Fibroblast of lung (primary cell): ENCODE results near the gene N4BP3. TPM values are rescaled to one million over a fixed set of nuclear protein-coding genes. Genes with fewer than 3 reads are reported as not detected.
"Not testable (repeated sequence)": the region's sequence is repeated elsewhere in the genome, so short reads cannot be mapped to it uniquely, and the experiment has no call there.

Source experiments
- DNase-seq, 2 donors: peaks; one replicate each; pipeline versions ENCODE4 v3.0.0 to v3.0.0-alpha.2; 2010; ENCODE audit warnings: low read depth in 2 of 2
- H2AFZ ChIP-seq: 2 replicates; pipeline ENCODE4 v1.5.1; 2012; ENCODE audit warnings: low read length, control low read depth, inconsistent platforms
- H3K27ac ChIP-seq: 2 replicates; pipeline ENCODE4 v1.5.1; 2011; ENCODE audit warnings: low read length, control low read depth; ENCODE audit not compliant: insufficient read depth
- H3K27me3 ChIP-seq: 2 replicates; pipeline ENCODE4 v1.5.1; 2011; ENCODE audit warnings: mild to moderate bottlenecking, low read length; ENCODE audit not compliant: control insufficient read depth, insufficient read depth
- H3K36me3 ChIP-seq: 2 replicates; pipeline ENCODE4 v1.5.1; 2011; ENCODE audit warnings: low read length; ENCODE audit not compliant: control insufficient read depth, insufficient read depth
- H3K4me1 ChIP-seq: 2 replicates; pipeline ENCODE4 v1.5.1; 2011; ENCODE audit warnings: low read length; ENCODE audit not compliant: control insufficient read depth, insufficient read depth; ENCODE audit errors: extremely low read depth
- H3K4me2 ChIP-seq: 2 replicates; pipeline ENCODE4 v1.5.1; 2011; ENCODE audit warnings: low read length, control low read depth; ENCODE audit not compliant: insufficient read depth; ENCODE audit errors: extremely low read depth
- H3K4me3 ChIP-seq, 4 experiments: fragments of 200-600 bp in 1 of 4; sonication (generic) in 1 of 4; replicated peaks in 1 of 4; 2 replicates each; pipeline ENCODE4 v1.5.1; 2011 to 2016; ENCODE audit warnings: low read length in 4 of 4, low read depth in 3 of 4, mild to moderate bottlenecking in 3 of 4, control low read depth in 2 of 4, inconsistent platforms in 1 of 4, mixed read lengths in 1 of 4; ENCODE audit not compliant: insufficient read depth in 1 of 4; ENCODE audit errors: control extremely low read depth in 1 of 4
- H3K79me2 ChIP-seq: 2 replicates; pipeline ENCODE4 v1.5.1; 2012; ENCODE audit warnings: mild to moderate bottlenecking, low read length, inconsistent platforms; ENCODE audit not compliant: control insufficient read depth, insufficient read depth
- H3K9ac ChIP-seq: 2 replicates; pipeline ENCODE4 v1.5.1; 2011; ENCODE audit warnings: mild to moderate bottlenecking, low read length, control low read depth; ENCODE audit not compliant: insufficient read depth
- H3K9me3 ChIP-seq: 2 replicates; pipeline ENCODE4 v1.5.1; 2012; ENCODE audit warnings: low read depth, low read length; ENCODE audit not compliant: control insufficient read depth, insufficient read depth
- H4K20me1 ChIP-seq: 2 replicates; pipeline ENCODE4 v1.5.1; 2011; ENCODE audit warnings: low read length; ENCODE audit not compliant: control insufficient read depth, insufficient read depth; ENCODE audit errors: extremely low read depth
- EZH2 ChIP-seq: IDR thresholded peaks from 2 replicates; pipeline ENCODE4 v1.5.1; 2012; ENCODE audit warnings: low read length, control low read depth, mild to moderate bottlenecking; ENCODE audit errors: missing control alignments
- polyA plus RNA-seq, 2 donors: library from polyadenylated mRNA; depleted of rRNA in 1 of 2; stranded (reverse) in 1 of 2; unstranded in 1 of 2; fragments of >200 nt; gene quantifications; 2 replicates each; pipeline ENCODE4 v1.2.1, GENCODE V29; 2011 to 2012; ENCODE audit warnings: missing spikeins in 1 of 2
- total RNA-seq: library from RNA; depleted of rRNA; stranded (reverse); fragments of >200 nt; gene quantifications from 2 replicates; pipeline ENCODE4 v1.2.1, GENCODE V29; 2014
- TF ChIP-seq, protein P1 (sequence below), 2 donors: IDR thresholded peaks in 1 of 2; conservative IDR thresholded peaks in 1 of 2; 1 replicate in 1 of 2; 2 replicates in 1 of 2; pipeline ENCODE4 v1.5.1; 2011 to 2012; ENCODE audit warnings: low read length in 2 of 2, control low read depth in 1 of 2, inconsistent platforms in 1 of 2, low read depth in 1 of 2, mild to moderate bottlenecking in 1 of 2

The N4BP3 gene
- total and polyA plus RNA-seq, 2 donors (not counting 1 experiment from before 2014, with no cell fraction given) = 0.19 to 0.83 TPM

GRCh38 chr5:178086266-178086665, 27.1 kb upstream of the N4BP3 start:
- no peak for DNase-seq
- no peak overlapping the region for H2AFZ ChIP-seq
- no peaks in the 10 kb centered on the region for H3K9me3 ChIP-seq
- no peak overlapping the region for H3K4me2 ChIP-seq
- H4K20me1 ChIP-seq = no peaks in the 10 kb centered on the region
- no peaks in the 10 kb centered on the region for H3K79me2 ChIP-seq
- TF ChIP-seq, protein P1, sequence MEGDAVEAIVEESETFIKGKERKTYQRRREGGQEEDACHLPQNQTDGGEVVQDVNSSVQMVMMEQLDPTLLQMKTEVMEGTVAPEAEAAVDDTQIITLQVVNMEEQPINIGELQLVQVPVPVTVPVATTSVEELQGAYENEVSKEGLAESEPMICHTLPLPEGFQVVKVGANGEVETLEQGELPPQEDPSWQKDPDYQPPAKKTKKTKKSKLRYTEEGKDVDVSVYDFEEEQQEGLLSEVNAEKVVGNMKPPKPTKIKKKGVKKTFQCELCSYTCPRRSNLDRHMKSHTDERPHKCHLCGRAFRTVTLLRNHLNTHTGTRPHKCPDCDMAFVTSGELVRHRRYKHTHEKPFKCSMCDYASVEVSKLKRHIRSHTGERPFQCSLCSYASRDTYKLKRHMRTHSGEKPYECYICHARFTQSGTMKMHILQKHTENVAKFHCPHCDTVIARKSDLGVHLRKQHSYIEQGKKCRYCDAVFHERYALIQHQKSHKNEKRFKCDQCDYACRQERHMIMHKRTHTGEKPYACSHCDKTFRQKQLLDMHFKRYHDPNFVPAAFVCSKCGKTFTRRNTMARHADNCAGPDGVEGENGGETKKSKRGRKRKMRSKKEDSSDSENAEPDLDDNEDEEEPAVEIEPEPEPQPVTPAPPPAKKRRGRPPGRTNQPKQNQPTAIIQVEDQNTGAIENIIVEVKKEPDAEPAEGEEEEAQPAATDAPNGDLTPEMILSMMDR (conservative IDR thresholded peaks at IDR 0.05 in 1 of 2, IDR thresholded peaks at IDR 0.05 in 1 of 2; ENCODE audit: low read depth in 1 of 2, low read length in 2 of 2) = no peak
- TF ChIP-seq EZH2 = no peak
- H3K36me3 ChIP-seq = no peaks in the 10 kb centered on the region
- no peak overlapping the region for H3K9ac ChIP-seq
- no peak overlapping the region for H3K4me3 ChIP-seq
- H3K4me1 ChIP-seq = no peaks in the 10 kb centered on the region
- H3K27ac ChIP-seq = no peak overlapping the region
- peaks cover 3% of the 10 kb centered on the region for H3K27me3 ChIP-seq

GRCh38 chr5:178087199-178087598, 26.1 kb upstream of the N4BP3 start:
- not testable (repeated sequence) for H3K27me3 ChIP-seq, H2AFZ ChIP-seq, H3K36me3 ChIP-seq, H3K4me2 ChIP-seq, H3K9ac ChIP-seq, DNase-seq, H3K27ac ChIP-seq, H3K9me3 ChIP-seq, H4K20me1 ChIP-seq, H3K4me1 ChIP-seq, H3K79me2 ChIP-seq, H3K4me3 ChIP-seq

GRCh38 chr5:178090856-178091255, 22.5 kb upstream of the N4BP3 start:
- Histone ChIP-seq H3K9me3 (no peaks in the 10 kb centered on the region), H3K4me3 (no peak overlapping the region), H3K27me3 (no peaks in the 10 kb centered on the region), H4K20me1 (no peaks in the 10 kb centered on the region), H3K4me2 (no peak overlapping the region), H3K36me3 (no peaks in the 10 kb centered on the region), H3K4me1 (no peaks in the 10 kb centered on the region), H3K79me2 (no peaks in the 10 kb centered on the region), H2AFZ (no peak overlapping the region), H3K27ac (no peak overlapping the region), H3K9ac (no peak overlapping the region)
- DNase-seq = no peak
- TF ChIP-seq EZH2 = no peak
- TF ChIP-seq, protein P1 (conservative IDR thresholded peaks at IDR 0.05 in 1 of 2, IDR thresholded peaks at IDR 0.05 in 1 of 2; ENCODE audit: low read depth in 1 of 2, low read length in 2 of 2) = no peak

- Histone ChIP-seq H3K4me1 (no peaks in the 10 kb centered on the region), H2AFZ (no peak overlapping the region), H3K9ac (no peak overlapping the region), H3K79me2 (no peaks in the 10 kb centered on the region), H3K4me3 (no peak overlapping the region), H3K27me3 (no peaks in the 10 kb centered on the region), H4K20me1 (no peaks in the 10 kb centered on the region), H3K27ac (no peak overlapping the region), H3K36me3 (no peaks in the 10 kb centered on the region), H3K4me2 (no peak overlapping the region), H3K9me3 (no peaks in the 10 kb centered on the region)
- no peak for DNase-seq
- TF ChIP-seq EZH2 = no peak
Measured at GRCh38 chr5:178093134-178093533, 20.2 kb upstream of the N4BP3 start.
